Left colon (tissue), 2 donors: ENCODE data around the gene MOGAT2. TPM values are rescaled to one million over a fixed set of nuclear protein-coding genes. Genes with fewer than 3 reads are reported as not detected.

Experiments
- ATAC-seq: fragments of 200-7000 bp; cut with Tn5 transposase; one replicate; pipeline ENCODE4 v1.9.1; 2020; ENCODE audit warnings: mild to moderate bottlenecking, moderate library complexity
- DNase-seq, 2 donors: peaks; one replicate each; pipeline ENCODE4 v3.0.0-alpha.2; 2020
- intact Hi-C, 2 donors: fragments of 100-400 bp; cut with DNase I in 1 of 2; cut with micrococcal nuclease in 1 of 2; formaldehyde crosslinking; loops; one replicate each; pipeline versions ENCODE4 v1.11.2 to v1.14.0; 2022; cut with DNase I, micrococcal nuclease
- total RNA-seq, 2 donors: library from RNA; stranded (reverse); fragmentation: NEBNext Ultra II Directional; extraction: Animal tissue kit (Norgen Biotek cat#: 25700); gene quantifications; one replicate each; pipeline ENCODE4 v1.2.1, GENCODE V29; 2021
- donor health status: DM: no; HTN: no; CAD: no.
- donor health status: DM: yes; HTN: yes; CAD: no.

Gene MOGAT2
- total RNA-seq, 2 donors from 2014 or later = 169 to 204 TPM

- intact Hi-C loops = no loop called here
- DNase-seq (no peak), ATAC-seq (no peak)
Measured at GRCh38 chr11:75770102-75770501, 52.5 kb downstream of the MOGAT2 start.

DNA sequence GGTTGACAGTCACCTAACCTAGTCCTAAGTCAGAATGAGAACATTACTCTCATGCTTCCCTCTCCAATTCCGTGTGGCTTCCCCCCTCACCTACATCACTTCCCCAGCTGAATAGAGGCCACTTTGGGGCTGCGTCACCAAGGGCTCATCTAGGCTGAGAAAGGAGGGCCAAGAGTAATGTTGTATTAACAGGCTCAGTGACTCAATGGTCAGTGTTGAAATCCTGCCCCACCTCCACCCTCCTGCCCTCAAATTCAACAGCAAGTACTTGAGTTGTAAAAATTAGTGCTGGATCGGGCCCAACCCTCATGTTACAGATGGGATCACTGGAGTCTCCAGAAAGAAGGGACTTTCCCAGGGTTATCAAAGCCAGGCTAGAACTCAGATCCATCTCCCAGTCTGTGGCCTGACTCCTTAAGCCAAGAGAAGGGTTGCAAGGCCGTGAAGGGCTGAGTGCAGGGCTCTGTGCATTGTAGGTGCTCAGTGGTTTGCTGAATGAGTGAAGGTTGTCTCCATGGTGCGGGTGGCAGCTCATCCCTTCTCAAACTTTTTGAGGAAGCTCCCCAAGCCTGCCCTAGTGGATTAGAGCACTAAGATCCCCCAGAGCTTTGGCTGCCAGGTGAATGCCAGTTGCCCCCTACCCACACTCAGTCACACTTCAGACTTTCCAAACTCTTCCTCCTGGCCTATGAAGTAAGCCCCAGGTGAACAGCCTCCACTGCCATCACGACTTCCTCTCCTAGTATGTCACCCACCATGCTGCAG, 54.2 kb downstream of the MOGAT2 start:
- no peak for DNase-seq
- intact Hi-C loops = no loop called here
- no peak for ATAC-seq

- intact Hi-C loops = no loop called here
- DNase-seq (no peak), ATAC-seq (peak; percentile 26)
Measured at GRCh38 chr11:75773595-75774353, 56.1 kb downstream of the MOGAT2 start.

DNA sequence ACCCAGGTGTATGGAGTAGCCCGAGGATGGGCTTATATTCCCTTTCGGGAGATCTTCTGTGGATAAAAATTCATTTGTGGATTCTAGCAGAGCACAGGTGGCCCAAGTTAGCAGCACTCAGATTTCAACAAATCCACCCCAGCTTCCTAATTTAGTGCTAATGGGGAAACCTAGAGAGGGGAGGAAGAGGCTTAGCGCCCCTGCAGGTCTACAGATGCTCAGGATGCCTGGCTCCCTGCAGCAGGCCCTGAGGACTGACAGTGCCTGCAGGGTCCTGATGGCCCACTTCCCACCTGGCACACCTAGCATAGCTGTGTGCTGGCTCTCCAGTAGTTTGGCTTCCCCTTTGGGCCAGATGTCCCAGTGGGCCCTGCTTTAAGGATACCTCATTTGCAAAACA, 57.4 kb downstream of the MOGAT2 start:
- no peak for DNase-seq
- ATAC-seq = no peak
- intact Hi-C loops = no loop called here

DNA sequence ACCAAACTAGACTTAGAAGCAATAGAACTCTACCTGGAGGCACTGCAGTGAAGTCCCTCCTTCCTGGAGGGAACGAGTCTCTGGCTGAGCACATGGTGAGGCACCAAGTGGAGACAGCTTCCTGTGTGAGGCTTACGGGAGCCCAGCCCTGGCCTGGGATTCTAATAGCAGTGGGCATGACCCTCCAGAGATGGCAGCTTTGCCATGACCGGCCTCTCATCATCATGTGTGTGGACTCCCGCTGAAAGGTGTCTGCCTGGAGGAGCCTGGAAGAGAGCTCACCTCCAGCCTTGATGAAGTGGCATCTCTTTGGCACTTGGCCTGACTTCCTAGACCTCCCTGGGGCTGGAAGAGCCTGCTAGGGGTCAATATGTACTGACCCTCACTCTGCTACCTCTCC, 58.9 kb downstream of the MOGAT2 start:
- intact Hi-C loops = no loop called here
- ATAC-seq = no peak
- DNase-seq = no peak

GRCh38 chr11:75777461-75778110, 59.9 kb downstream of the MOGAT2 start:
- intact Hi-C loops = no loop called here
- no peak for ATAC-seq
- DNase-seq = no peak

DNA sequence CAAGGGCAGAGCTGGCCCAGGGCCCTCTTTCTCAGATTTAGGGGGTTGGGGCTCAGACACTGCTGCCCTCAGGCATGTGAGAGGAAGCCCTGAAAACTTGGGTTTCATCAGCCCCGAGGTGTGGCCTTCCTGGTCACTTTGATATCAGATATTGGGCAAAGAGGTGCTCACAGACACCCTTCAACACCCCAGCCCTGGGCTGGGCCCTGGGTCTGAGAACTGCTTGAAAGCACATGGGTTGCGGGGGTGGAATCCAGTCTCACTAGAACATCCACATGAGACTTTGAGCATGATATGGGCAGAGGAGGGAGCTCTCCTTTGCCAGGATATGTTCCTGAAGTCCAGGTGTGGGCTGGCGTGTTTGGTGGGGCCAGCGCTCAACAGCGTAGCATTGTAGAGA, 61.3 kb downstream of the MOGAT2 start:
- intact Hi-C loops = no loop called here
- ATAC-seq (no peak), DNase-seq (no peak)

- intact Hi-C loops = no loop called here
- DNase-seq (no peak), ATAC-seq (no peak)
Measured at GRCh38 chr11:75779960-75780359, 62.3 kb downstream of the MOGAT2 start.

GRCh38 chr11:75780888-75781287, 63.2 kb downstream of the MOGAT2 start:
- intact Hi-C loops = no loop called here
- ATAC-seq (no peak), DNase-seq (no peak)

DNA sequence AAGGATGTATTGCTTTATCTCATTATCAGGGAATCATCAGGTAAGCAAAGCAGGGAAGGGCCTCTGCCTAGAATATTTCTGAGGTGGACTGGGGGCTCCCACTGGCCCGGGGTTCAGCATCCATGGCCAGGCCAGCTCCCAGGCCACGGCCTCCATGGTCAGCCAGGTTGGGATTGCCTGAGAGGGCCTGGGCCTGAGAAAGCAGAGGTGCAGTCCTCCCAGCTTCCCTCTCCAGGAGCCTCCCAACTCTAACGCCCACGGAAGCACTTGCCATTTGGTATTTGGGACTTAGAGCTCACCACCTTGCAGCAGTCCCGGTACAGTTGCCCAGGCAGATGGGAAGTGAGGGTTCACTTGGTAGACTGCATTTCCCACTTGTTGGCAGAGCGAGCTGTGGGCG, 63.7 kb downstream of the MOGAT2 start:
- DNase-seq = no peak
- intact Hi-C loops = no loop called here
- ATAC-seq = no peak

GRCh38 chr11:75781831-75782230, 64.2 kb downstream of the MOGAT2 start:
- ATAC-seq (no peak), DNase-seq (no peak)
- intact Hi-C loops = no loop called here

Other genes starting within 250 kb of the MOGAT2 start
- gene GDPD5, start 191.9 kb upstream of the MOGAT2 start, total RNA-seq = 1 to 10 TPM; 3.3 to 4.0 TPM
- 10 to 100 TPM; 24.0 to 41.5 TPM for gene SERPINH1, start 155.6 kb upstream of the MOGAT2 start, total RNA-seq
- gene MAP6, start 48.8 kb upstream of the MOGAT2 start, total RNA-seq = 1 to 10 TPM in 1 of 2 donors, under 1 TPM in 1; 0.58 to 1.7 TPM
- 1 to 10 TPM; 1.7 to 3.3 TPM for gene DGAT2, start 50.9 kb downstream of the MOGAT2 start, total RNA-seq
- 10 to 100 TPM; 15.9 to 22.4 TPM for gene UVRAG, start 97.4 kb downstream of the MOGAT2 start, total RNA-seq